ENCODE measurements around the gene ETHE1.

ETHE1 gene

GRCh38 chr19:43526884-43527859 lies at the start of gene ETHE1:
Gene ETHE1 (minus strand): TSS chr19:43527201. CDS start chr19:43527177, 24 bp downstream.
- TF ChIP-seq CTCF (IDR thresholded peaks at IDR 0.05) = no peak

- no peak for TF ChIP-seq CTCF (IDR thresholded peaks at IDR 0.05)
These were observed 49.2 kb upstream of the ETHE1 start for GRCh38 chr19:43575955-43576878.

GRCh38 chr19:43575156-43575950 lies 48.4 kb upstream of the ETHE1 start, which contains the start of the genes PINLYP and XRCC1:
Gene PINLYP (plus strand): TSS chr19:43575801. CDS start chr19:43577192, 1,391 bp downstream.
Gene XRCC1 (minus strand): TSS chr19:43575527. CDS start chr19:43575458, 69 bp downstream.
- TF ChIP-seq CTCF (IDR thresholded peaks at IDR 0.05) = no peak

GRCh38 chr19:43574424-43575155 lies 47.6 kb upstream of the ETHE1 start:
- TF ChIP-seq CTCF (IDR thresholded peaks at IDR 0.05) = no peak

- no peak for TF ChIP-seq CTCF (IDR thresholded peaks at IDR 0.05)
These were observed 45.2 kb upstream of the ETHE1 start for GRCh38 chr19:43572171-43572588.

- TF ChIP-seq CTCF (IDR thresholded peaks at IDR 0.05) = no peak
These were observed 43.3 kb upstream of the ETHE1 start for GRCh38 chr19:43570174-43570791.
